Activated naive CD8-positive, alpha-beta T cell treated with anti-CD3 and anti-CD28 coated beads, Interleukin-2, amount 50 U/mL, for 24 hours (primary cell): ENCODE measurements around the gene ASTN2.
"Not testable (repeated sequence)": the region's sequence is repeated elsewhere in the genome, so short reads cannot be mapped to it uniquely, and the experiment has no call there.

Source experiments
- ATAC-seq: fragments of 150-1000 bp; cut with Tn5 transposase; one replicate; pipeline ENCODE4 v1.10.0; 2021
- DNase-seq: peaks from one replicate; pipeline ENCODE4 v3.0.0; 2021
- H3K27ac Mint-ChIP-seq: one replicate; pipeline ENCODE4 v1.8.0; 2021; ENCODE audit warnings: mild to moderate bottlenecking, mixed read lengths
- H3K27me3 Mint-ChIP-seq: one replicate; pipeline ENCODE4 v1.8.0; 2021; ENCODE audit warnings: mixed read lengths
- H3K36me3 Mint-ChIP-seq: one replicate; pipeline ENCODE4 v1.8.0; 2021; ENCODE audit warnings: low read depth, mixed read lengths
- H3K4me1 Mint-ChIP-seq: one replicate; pipeline ENCODE4 v1.8.0; 2021; ENCODE audit warnings: mixed read lengths
- H3K4me3 Mint-ChIP-seq: one replicate; pipeline ENCODE4 v1.8.0; 2021; ENCODE audit warnings: mild to moderate bottlenecking, moderate library complexity, mixed read lengths
- H3K9me3 Mint-ChIP-seq: one replicate; pipeline ENCODE4 v1.8.0; 2021; ENCODE audit warnings: mixed read lengths

Gene ASTN2

DNA sequence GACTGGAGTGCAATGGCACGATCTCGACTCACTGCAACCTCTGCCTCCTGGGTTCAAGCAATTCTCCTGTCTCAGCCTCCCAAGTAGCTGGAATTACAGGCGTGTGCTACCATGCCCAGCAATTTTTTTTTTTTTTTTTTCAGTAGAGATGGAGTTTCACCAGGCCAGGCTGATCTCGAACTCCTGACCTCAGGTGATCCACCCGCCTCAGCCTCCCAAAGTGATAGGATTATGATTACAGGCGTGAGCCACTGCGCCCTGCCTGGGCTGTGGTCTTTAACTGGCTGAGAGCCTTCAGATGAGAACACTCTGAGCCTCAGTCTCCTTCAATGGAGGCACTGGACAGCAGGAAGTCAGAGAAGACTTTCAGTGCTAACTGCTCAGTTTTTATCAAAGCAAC is 576.4 kb downstream of the ASTN2 start:
- not testable (repeated sequence) for H3K4me3 Mint-ChIP-seq, H3K27me3 Mint-ChIP-seq, H3K4me1 Mint-ChIP-seq, H3K9me3 Mint-ChIP-seq, H3K27ac Mint-ChIP-seq, DNase-seq, ATAC-seq, H3K36me3 Mint-ChIP-seq

- Mint-ChIP-seq H3K27ac (no peak overlapping the region), H3K9me3 (no peaks in the 10 kb centered on the region), H3K27me3 (peaks cover 2% of the 10 kb centered on the region), H3K4me3 (no peak overlapping the region), H3K36me3 (no peaks in the 10 kb centered on the region), H3K4me1 (no peaks in the 10 kb centered on the region)
- ATAC-seq = no peak
- no peak for DNase-seq
Measured at GRCh38 chr9:116837018-116837989, 577.6 kb downstream of the ASTN2 start.

- H3K27me3 Mint-ChIP-seq, H3K4me3 Mint-ChIP-seq, DNase-seq, ATAC-seq, H3K27ac Mint-ChIP-seq, H3K9me3 Mint-ChIP-seq, H3K4me1 Mint-ChIP-seq, H3K36me3 Mint-ChIP-seq: not testable (repeated sequence)
Measured at GRCh38 chr9:116830321-116830720, 584.5 kb downstream of the ASTN2 start.

DNA sequence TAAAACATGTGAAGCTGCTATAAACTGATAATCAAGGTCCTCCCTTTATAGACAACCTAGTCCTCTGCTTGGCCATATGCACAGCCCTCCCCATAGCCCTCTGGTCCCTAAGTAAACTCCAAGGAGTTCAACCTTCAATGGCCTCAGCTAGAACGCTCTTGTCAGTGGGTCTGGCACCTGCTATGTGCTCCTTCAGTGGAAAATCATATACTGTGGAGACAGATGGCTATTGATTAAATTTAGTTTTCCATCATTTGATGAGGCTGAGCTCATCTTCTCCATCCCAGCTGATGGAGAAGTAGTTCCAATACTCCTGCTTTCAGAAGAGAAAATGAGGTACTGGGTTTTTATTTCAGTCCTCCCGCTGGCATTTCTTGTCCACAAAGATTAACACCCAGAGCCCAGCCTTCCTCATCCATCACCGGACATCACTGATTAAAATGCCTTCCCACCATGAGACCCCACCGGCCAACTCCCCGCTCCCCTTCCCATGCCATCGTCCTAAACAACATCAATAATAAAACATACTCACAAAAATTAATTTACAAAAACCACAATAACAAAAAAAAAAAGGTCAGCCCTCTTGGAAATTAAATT is 593.1 kb downstream of the ASTN2 start:
- no peaks in the 10 kb centered on the region for H3K36me3 Mint-ChIP-seq
- DNase-seq (no peak), ATAC-seq (no peak)
- no peak overlapping the region for H3K4me3 Mint-ChIP-seq
- H3K27me3 Mint-ChIP-seq = peaks cover 2% of the 10 kb centered on the region
- no peaks in the 10 kb centered on the region for H3K9me3 Mint-ChIP-seq
- no peak overlapping the region for H3K27ac Mint-ChIP-seq
- H3K4me1 Mint-ChIP-seq = no peaks in the 10 kb centered on the region

DNA sequence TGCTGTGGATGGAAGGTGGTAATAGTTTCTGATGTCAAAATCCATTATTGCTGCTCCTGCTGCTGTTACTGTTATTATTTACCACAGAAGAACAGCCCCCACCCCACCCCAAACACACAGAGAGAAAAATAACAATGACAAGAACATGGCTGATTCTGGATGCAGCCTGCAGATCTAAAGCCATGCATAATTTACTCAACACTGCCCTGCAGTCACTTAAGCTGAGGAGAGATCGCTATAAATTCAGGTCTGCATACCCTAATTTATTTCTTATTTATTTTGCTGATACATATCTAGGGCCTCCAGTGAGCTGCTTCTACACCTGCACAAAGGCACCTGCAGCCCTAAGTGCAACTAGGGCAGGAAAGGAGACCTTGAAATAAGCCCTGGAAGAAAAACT is 595.7 kb downstream of the ASTN2 start:
- H3K4me3 Mint-ChIP-seq = no peak overlapping the region
- DNase-seq = no peak
- H3K36me3 Mint-ChIP-seq = no peaks in the 10 kb centered on the region
- no peak for ATAC-seq
- H3K27ac Mint-ChIP-seq = no peak overlapping the region
- H3K9me3 Mint-ChIP-seq = peaks cover 3% of the 10 kb centered on the region
- H3K27me3 Mint-ChIP-seq = peaks cover 6% of the 10 kb centered on the region
- no peaks in the 10 kb centered on the region for H3K4me1 Mint-ChIP-seq

GRCh38 chr9:116817762-116818161 is 597.1 kb downstream of the ASTN2 start:
- Mint-ChIP-seq H3K27ac (no peak overlapping the region), H3K36me3 (no peaks in the 10 kb centered on the region), H3K27me3 (peaks cover 6% of the 10 kb centered on the region), H3K9me3 (peaks cover 3% of the 10 kb centered on the region), H3K4me3 (no peak overlapping the region), H3K4me1 (no peaks in the 10 kb centered on the region)
- DNase-seq (no peak), ATAC-seq (no peak)

- DNase-seq (no peak), ATAC-seq (no peak)
- Mint-ChIP-seq H3K9me3 (peaks cover 3% of the 10 kb centered on the region), H3K36me3 (no peaks in the 10 kb centered on the region), H3K27me3 (peaks cover 8% of the 10 kb centered on the region), H3K4me1 (no peaks in the 10 kb centered on the region), H3K4me3 (no peak overlapping the region), H3K27ac (no peak overlapping the region)
Measured at GRCh38 chr9:116816484-116816883, 598.4 kb downstream of the ASTN2 start.

GRCh38 chr9:116815835-116816234 is 599.0 kb downstream of the ASTN2 start:
- peaks cover 3% of the 10 kb centered on the region for H3K9me3 Mint-ChIP-seq
- no peak overlapping the region for H3K27ac Mint-ChIP-seq
- no peaks in the 10 kb centered on the region for H3K36me3 Mint-ChIP-seq
- no peak overlapping the region for H3K4me3 Mint-ChIP-seq
- no peak for ATAC-seq
- no peaks in the 10 kb centered on the region for H3K4me1 Mint-ChIP-seq
- DNase-seq = no peak
- peaks cover 8% of the 10 kb centered on the region for H3K27me3 Mint-ChIP-seq

DNA sequence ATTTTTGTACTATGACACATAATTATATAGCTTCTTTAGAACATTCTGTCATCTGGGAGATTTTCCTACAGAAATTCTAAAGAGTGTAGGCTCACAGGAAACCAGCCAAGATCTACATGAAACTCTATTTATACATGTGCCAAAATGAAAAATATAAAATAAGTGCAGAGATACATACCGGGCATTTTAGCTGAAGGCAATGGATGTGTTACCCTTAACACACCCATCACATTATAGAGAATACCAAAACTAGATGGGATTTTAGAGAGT is 601.9 kb downstream of the ASTN2 start:
- no peak overlapping the region for H3K4me3 Mint-ChIP-seq
- H3K4me1 Mint-ChIP-seq = no peaks in the 10 kb centered on the region
- H3K27ac Mint-ChIP-seq = no peak overlapping the region
- DNase-seq = no peak
- H3K36me3 Mint-ChIP-seq = no peaks in the 10 kb centered on the region
- H3K9me3 Mint-ChIP-seq = peaks cover 3% of the 10 kb centered on the region
- H3K27me3 Mint-ChIP-seq = peaks cover 10% of the 10 kb centered on the region
- no peak for ATAC-seq

GRCh38 chr9:116812231-116813030 is 602.4 kb downstream of the ASTN2 start:
- no peaks in the 10 kb centered on the region for H3K4me1 Mint-ChIP-seq
- H3K27me3 Mint-ChIP-seq = peaks cover 10% of the 10 kb centered on the region

GRCh38 chr9:116809656-116810055 is 605.2 kb downstream of the ASTN2 start:
- Mint-ChIP-seq H3K27me3 (peaks cover 7% of the 10 kb centered on the region), H3K27ac (no peak overlapping the region), H3K36me3 (no peaks in the 10 kb centered on the region), H3K4me1 (no peaks in the 10 kb centered on the region), H3K9me3 (no peaks in the 10 kb centered on the region), H3K4me3 (no peak overlapping the region)
- ATAC-seq (no peak), DNase-seq (no peak)

More at GRCh38 chr9:116812231-116813030, 602.4 kb downstream of the ASTN2 start:
- ATAC-seq (no peak), DNase-seq (no peak)
- H3K4me3 Mint-ChIP-seq = no peak overlapping the region
- no peak overlapping the region for H3K27ac Mint-ChIP-seq
- peaks cover 3% of the 10 kb centered on the region for H3K9me3 Mint-ChIP-seq
- no peaks in the 10 kb centered on the region for H3K36me3 Mint-ChIP-seq

DNA sequence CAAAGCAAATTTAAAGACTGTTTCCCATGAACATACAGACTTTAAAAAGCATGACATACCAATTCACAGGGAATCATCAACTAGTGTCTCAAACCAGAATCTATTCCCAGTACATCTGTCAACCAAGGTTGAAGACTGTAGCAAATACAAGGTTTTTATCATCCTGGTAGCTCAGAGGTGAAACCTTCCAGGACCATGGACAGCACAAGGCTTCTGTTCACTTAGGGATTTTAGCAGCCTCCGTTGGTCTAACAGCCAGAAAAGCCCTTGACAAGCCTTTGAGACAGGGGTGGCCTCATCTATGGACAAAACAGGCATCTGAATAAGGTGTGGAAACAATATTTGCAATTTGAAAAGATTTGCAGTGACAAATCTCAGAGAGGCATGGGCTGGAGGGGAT is 608.8 kb downstream of the ASTN2 start:
- Mint-ChIP-seq H3K27ac (no peak overlapping the region), H3K9me3 (no peaks in the 10 kb centered on the region), H3K36me3 (no peaks in the 10 kb centered on the region), H3K4me1 (no peaks in the 10 kb centered on the region), H3K4me3 (no peak overlapping the region), H3K27me3 (peaks cover 2% of the 10 kb centered on the region)
- ATAC-seq = no peak
- DNase-seq = no peak

GRCh38 chr9:116800885-116801284 is 614.0 kb downstream of the ASTN2 start:
- no peak overlapping the region for H3K4me3 Mint-ChIP-seq
- H3K9me3 Mint-ChIP-seq = no peaks in the 10 kb centered on the region
- H3K36me3 Mint-ChIP-seq = no peaks in the 10 kb centered on the region
- no peak for DNase-seq
- H3K27me3 Mint-ChIP-seq = peaks cover 4% of the 10 kb centered on the region
- no peak for ATAC-seq
- no peak overlapping the region for H3K27ac Mint-ChIP-seq
- H3K4me1 Mint-ChIP-seq = no peaks in the 10 kb centered on the region

DNA sequence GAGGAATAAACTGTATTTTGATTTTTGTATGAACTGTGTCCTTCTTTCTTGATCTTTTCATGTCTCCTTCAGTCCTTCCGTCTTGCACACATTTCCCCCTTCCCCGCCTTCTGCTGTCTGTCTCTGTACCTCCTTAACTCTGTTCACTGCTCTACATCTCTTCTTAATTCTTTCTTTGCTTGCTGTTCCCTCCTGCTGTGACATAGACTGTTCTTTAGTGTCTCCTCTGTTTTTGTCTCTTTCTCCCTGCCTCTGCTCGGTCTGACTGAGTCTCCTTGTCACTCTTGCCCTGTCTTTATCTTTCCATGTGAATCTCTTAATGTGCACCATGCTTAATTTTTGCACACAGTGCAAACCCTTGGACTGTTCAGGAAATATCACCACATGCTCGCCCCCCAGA is 614.8 kb downstream of the ASTN2 start:
- DNase-seq (no peak), ATAC-seq (no peak)
- H3K4me1 Mint-ChIP-seq = no peaks in the 10 kb centered on the region
- no peaks in the 10 kb centered on the region for H3K9me3 Mint-ChIP-seq
- no peak overlapping the region for H3K4me3 Mint-ChIP-seq
- no peak overlapping the region for H3K27ac Mint-ChIP-seq
- peaks cover 4% of the 10 kb centered on the region for H3K27me3 Mint-ChIP-seq
- H3K36me3 Mint-ChIP-seq = no peaks in the 10 kb centered on the region

DNA sequence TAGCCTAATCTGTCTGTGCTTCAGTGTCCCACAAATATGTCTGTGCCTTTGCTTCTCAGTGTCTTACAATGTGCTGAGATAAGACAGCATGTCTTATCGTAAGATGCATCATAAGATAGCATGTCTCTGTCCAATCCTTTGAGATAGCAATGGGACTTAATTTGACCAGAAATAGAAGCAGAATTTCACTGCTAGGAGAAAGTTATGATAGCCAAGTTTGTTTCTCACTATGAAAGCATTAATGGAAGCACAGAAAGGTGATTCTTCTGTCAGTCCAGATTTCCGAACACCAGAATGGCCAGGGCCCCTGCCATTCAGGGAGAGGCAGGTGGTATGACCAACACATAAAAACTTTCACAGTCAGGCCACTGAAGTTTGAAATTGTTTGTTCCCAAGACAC is 616.3 kb downstream of the ASTN2 start:
- H3K9me3 Mint-ChIP-seq = no peaks in the 10 kb centered on the region
- H3K27ac Mint-ChIP-seq = no peak overlapping the region
- no peaks in the 10 kb centered on the region for H3K36me3 Mint-ChIP-seq
- no peaks in the 10 kb centered on the region for H3K4me1 Mint-ChIP-seq
- ATAC-seq (no peak), DNase-seq (no peak)
- peaks cover 4% of the 10 kb centered on the region for H3K27me3 Mint-ChIP-seq
- no peak overlapping the region for H3K4me3 Mint-ChIP-seq
